A172 (cell line): ENCODE measurements around the gene PPP2CA. TPM values are rescaled to one million over a fixed set of nuclear protein-coding genes. Genes with fewer than 3 reads are reported as not detected.
A peak's percentile ranks its signal among the peaks of the same experiment; 100 is the strongest.
"Not testable (repeated sequence)": the region's sequence is repeated elsewhere in the genome, so short reads cannot be mapped to it uniquely, and the experiment has no call there.

Experiments used
- DNase-seq: peaks from one replicate; pipeline ENCODE4 v3.0.0-alpha.2; 2015; ENCODE audit warnings: low spot score
- total RNA-seq: library from RNA; depleted of rRNA; stranded (reverse); fragments of >200 nt; shearing (Covaris generic); gene quantifications from 2 replicates; pipeline ENCODE4 v1.2.3, GENCODE V29; 2014; rRNA removed

The PPP2CA gene
- 306 and 365 TPM in 2 replicates for total RNA-seq

DNA sequence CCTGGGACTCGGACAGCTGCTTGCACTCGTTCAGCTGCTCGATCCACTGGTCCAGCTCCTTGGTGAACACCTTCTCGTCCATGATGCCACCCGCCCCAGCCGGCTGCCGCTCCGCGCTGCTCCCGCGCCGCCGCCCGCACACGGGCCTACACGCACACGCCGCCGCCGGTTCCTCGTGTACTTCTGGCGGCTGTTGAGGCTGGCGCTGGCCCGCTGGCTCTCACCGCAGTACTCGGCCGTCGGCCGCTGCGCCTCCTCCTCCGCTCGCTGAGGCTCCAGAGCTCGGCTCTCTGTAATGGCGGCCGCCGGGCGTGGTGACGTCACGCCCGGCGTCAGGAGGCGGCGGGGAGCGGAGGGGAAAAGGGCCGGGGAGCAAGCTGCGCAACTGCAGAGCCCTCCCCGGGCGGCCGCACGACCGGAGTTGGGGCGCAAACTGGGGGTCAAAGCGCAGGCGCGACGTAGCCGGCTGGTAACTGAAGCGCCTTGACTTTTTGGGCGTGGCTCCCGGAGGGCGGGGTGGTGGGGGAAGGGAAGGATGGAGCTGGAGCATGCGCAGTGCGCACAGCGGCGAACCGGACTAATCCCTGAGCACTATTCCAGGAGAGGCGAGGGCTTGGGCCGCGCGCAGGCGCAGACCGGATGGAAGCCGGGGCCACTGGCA lies at the start of gene PPP2CA:
Gene PPP2CA (minus strand): TSS at position 294 of the 661 bp plus-strand sequence. CDS start 212 bp downstream, at position 82.
- DNase-seq = peak; percentile 98

DNA sequence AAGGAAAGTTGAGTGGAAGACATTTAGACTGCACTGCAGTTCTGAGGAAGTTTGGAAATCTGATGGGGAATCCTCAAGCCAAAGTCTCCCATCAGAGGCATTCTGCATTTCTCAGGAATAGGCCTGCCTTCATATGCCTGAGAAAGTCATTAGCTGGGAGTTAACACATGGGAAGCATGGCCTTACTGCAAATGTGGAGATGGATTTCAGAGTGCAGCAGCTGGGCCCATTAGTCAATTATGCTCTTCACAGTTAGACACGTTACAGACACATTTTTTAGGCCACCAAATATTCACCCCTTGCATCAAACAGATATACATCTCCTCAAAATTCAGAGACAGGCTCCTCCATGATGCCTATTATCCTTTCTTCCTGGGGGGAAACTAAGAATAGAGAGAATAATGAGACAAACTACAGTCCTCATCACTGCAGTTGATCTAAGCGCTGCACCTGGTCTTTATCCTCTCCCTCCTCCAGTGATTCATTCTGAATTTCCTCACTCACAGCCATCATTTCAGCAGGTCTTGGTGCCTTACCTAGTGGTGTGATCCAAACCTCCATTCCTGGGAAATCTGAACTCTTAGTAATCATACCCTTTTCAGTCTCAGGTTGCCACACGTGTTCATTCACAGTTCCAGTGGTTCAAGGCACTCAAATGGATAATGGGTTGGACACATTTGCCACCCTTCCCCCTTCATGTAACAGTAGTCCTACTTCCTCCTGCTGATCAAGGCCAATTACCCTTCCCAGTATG lies 47.9 kb upstream of the PPP2CA start:
- no peak for DNase-seq

DNA sequence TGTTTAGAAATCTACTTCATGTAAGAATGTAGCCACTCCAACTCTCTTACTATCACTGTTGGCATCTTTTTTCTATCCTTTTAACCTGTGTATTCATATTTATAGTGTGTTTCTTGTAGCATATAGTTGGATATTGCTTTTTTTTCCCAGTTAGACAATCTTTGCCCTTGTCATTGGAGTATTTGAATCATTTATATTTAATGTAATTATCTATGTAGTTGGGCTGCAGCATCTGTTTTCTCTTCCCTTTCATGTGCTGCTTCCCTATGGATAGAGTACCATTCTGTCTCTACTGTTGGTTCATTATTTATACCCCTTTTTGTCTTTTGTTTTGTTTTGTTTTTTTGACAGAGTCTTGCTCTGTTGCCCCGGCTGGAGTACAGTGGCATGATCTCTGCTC lies 45.2 kb upstream of the PPP2CA start:
- no peak for DNase-seq

DNA sequence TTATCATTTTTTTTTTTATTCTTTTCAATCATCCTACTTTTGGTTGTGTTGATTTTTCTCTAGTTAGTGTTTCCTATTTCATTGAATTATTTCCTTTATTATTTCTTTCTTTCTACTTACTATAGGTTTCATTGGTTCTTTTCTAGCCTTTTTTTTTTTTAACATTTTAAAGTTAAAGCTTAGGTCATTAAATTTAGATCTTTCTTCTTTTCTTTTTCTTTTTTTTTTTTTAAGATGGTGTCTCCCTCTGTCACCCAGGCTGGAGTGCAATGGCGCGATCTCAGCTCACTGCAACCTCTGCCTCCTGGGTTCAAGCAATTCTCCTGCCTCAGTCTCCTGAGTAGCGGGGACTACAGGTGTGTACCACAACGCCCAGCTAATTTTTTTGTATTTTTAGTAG lies 43.0 kb upstream of the PPP2CA start:
- no peak for DNase-seq

DNA sequence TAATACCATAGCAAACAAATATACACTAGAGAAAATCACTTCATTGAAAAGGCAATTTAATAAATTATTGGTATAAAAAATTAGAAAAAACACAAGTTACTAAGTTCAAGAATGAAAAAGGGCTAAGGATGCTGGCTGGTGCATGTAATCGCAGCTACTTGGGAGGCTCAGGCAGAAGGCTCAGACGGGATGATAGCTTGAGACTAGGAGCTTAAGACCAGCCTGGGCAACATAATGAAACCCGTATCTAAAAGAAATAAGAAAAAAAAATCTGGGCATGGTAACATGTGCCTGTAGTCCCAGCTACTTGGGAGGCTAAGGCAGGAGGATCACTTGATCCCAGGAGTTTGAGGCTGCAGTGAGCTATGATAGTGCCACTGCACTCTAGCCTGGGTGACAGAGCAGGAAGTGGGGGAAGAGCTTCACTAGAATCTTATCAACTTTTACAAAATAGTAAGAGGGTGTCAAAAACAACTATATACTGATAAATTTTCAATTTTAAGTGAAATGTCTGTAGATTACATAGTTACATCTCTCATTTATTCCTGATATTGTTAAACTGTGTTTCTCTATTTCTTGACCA lies 42.2 kb upstream of the PPP2CA start:
- DNase-seq = no peak

DNA sequence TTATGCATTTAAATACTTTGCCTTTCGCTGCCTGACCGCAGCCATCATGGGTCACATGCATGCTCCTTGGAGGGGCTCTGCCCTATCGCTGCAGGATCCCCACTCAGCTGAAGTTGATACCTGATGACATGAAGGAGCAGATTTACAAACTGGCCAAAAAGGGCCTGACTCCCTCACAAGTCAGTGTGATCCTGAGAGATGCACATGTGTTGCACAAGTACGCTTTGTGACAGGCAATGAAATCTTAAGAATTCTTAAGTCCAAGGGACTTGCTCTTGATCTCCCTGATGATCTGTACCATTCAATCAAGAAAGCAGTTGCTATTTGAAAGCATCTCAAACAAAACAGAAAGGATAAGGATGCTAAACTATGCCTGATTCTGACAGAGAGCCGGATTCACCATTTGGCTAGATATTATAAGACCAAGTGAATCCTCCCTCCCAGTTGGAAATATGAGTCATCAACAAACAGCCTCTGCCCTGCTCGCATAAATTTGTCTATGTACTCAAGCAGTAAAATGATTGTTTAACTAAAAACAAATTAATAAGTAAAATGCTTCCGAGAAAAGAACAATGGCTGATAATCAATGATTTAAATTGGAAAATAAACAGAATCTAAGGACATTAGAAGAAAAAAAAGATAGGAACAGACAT lies 41.6 kb upstream of the PPP2CA start:
- DNase-seq = peak; percentile 51

DNA sequence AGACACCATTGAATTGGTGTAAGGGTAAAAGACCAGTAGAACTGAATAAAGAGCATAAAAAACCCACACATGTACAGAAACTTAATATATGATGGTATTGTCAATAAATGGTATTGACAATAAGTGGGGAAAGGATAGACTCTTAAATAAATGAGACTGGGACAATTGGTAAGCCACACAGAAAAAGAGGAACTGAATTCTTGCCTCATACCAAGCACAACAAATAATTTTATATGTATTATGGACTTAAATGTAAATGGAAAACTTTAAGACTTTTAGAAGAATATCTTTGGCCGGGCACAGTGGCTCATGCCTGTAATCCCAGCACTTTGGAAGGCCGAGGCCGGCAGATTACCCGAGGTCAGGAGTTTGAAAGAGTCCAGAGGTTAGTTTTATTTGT lies 37.9 kb upstream of the PPP2CA start:
- no peak for DNase-seq

DNA sequence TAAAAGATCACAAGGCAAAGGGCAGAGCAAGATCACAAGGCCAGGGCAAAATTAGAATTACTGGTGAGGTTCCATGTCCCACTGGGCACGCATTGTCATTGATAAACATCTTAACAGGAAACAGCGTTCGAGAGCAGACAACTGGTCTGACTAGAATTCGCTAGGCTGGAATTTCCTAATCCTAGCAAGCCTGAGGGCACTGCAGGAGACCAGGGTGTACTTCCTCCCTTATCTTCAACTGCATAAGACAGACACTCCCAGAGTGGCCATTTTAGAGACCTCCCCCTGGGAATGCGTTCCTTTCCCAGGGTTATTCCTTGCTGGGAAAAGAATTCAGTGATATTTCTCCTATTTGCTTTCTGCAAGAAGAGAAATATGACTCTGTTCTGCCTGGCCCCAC lies 36.8 kb upstream of the PPP2CA start:
- not testable (repeated sequence) for DNase-seq

DNA sequence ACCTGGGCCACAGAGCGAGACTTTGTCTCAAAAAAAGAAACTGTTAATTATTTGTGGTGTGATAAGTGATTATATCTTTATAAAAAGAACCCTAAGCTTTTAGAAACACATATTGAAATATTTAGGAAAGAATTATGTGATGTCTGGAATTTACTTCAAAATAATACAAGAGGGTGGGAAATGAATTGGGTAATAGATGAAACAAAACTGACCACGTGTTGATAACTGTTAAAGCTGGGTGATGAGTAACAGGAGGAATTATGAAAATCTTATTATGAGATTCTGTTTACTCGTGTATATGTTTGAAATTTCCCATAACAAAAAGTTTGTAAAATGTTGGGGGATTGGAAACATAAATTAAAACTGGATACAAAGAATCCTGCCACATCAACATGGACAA lies 33.0 kb upstream of the PPP2CA start:
- DNase-seq = no peak

DNA sequence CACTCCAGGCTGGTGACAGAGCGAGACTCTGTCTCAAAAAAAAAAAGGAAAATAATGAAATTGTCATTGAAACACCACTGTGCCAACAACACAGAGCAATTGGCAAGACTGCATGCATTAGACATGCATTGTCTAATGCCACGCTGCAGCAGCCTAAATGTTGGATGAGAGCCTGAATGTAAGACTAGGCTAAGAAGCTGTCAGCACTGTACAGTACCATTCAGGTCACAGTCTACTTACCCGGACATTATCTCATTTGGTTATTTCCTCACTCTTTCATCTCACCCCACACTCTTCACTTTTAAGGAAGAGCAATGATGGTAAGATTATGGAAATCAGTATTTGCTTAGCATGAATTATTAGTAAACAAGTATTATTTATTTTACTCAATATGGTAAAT lies 31.3 kb upstream of the PPP2CA start:
- no peak for DNase-seq

DNA sequence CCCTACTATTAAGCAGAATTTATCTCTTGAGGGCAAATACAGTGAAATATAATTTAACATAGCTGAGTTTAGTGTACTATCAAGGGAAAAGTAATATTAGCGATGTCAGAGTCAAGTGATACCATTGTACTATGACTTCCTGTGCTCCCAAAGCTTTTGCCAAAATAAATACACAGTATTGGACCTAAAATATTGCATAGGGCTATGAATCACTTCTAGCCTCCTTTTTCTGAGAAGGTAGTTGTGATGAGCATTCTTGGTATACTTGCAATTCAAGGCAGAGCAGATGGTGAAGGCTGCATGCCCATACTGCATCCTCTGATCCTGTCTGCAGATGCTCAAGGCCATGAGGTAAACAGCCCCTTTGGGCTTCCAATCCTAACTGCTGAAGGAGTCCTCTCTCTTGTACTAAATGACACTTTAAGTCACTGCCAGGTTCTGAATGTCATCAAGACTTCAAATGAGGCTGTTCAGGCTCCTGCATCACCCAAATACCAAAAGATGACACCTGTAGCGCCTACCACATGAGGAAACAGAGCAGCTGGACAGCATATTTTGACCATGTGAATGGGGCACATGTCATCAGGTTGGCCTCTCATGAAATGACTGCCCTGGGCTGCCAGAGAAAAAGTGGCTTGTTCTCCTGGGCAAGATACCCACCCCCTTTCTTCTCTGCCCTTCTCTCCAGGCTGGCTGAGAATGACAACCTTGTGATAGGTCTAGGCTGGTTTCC lies 29.7 kb upstream of the PPP2CA start:
- DNase-seq = peak; percentile 60

DNA sequence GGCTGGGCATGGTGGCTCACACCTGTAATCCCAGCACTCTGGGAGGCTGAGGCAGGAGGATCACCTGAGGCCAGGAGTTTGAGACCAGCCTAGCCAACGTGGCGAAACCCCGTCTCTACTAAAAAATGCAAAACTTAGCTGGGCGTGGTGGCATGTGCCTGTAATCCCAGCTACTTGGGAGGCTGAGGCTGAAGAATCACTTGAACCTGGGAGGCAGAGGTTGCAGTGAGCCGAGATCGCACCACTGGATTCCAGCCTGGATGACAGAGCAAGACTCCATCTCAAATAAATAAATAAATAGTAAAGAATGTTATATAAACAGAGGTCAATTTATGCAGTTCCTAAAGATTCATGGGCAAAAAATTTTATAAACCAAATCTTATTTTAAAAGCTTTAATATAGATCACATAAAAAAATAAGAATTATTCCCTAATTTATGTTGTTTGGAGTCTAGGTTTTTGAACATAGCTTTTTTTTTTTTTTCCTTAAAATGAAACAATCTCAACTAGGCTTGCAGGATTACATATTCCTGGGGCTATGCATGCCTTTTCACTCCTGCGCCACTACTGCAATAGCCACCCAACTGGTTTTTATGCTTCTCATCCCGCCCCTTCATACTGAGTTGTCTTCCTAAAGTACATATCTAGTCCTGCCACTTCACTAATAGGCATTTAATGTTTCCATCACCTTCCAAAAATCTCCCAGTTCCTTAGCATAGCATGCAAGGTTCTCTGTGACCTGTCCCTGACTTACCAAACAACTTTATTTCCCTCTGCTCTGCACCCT lies 27.7 kb upstream of the PPP2CA start:
- not testable (repeated sequence) for DNase-seq

DNA sequence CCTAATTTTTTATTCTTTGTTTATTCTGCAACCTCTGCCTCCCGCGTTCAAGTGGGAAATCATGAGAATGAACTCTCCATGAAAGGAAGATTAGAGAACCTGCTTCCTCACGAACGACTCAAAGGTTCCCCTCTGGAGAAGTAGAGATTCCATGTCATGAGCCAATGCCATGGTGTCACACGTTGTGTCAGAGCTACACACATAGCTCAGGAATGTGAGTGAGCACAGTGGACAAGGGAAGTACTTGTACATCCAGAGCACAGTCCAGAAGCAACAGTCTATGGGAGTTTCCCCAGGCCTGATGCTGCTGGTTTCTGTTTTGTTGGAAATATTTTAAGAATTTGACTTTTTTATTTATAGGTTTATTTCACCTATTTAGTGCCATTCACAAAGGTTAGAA lies 26.8 kb upstream of the PPP2CA start:
- peak; percentile 82 for DNase-seq

DNA sequence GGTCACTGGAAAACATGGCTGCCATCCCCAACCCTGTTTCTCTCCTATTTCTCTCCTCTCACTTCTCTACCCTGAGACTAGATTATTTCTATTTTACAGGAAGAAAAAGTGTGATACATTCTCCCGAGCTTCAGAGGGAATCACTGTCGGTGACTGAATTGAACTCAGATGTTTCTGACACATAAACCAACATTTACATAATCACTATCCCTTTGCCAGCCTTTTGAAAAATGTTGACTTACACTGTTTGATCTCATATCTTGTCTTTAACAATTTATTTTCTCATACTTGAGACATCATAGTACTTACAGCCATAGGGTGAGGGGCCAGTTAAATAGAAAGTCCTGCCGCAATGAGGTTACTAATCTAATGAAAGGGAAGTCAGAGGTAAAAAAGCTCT lies 25.1 kb upstream of the PPP2CA start:
- DNase-seq = no peak

DNA sequence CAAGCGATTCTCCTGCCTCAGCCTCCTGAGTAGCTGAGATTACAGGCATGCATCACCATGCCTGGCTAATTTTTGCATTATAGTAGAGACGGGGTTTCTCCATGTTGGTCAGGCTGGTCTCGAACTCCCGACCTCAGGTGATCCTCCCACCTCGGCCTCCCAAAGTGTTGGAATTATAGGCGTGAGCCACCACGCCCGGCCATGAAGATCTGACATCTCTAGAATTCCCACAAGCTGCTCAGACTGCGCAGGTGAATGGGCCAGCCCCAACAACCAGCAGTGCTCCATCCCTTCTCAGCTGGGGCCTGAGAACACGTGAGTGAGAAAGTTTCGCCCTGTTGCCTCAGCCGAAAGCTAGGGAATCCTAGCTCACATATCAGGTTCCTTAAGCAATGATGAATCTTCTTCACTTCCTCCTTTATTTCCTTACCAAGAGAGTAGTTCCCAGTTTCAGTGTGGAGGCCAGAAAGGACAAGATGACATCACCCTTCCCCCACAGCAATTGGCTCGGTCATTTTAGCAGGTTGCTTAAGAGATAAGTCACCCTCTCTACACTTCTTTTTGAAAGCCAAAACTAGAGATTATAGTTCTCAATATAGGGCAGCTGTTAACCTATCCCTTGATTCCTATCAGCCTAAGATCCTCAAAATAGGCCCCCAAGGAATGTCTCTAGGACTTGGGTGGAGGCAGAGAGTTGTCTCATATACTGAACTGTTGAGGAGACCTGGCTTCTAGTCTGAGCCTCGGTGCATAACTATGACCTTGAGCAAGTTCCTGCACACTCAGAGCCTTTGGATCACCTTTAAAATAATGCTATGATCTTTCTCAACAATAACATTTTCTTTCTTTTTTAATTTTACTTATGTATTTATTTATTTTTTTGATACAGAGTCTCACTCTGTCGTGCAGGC lies 23.9 kb upstream of the PPP2CA start:
- no peak for DNase-seq

DNA sequence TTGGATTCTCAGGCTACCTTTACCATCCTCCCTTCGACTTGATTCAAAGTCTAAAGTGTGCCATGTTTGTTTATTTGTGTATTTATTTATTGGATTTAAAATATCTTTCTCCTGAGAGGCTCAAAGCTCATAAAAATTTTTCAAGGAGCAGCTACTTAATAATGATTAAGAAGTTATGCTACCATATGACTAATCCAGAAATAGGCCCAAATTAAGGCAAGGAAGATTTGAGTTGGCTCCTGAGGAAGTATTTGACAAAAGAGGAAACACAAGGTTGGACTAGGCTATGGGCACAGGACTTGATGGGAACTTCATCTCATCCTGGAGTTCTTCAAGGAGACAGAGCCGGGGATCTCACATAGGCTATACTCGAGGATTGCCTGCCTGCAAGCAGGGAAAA lies 22.4 kb upstream of the PPP2CA start:
- no peak for DNase-seq

DNA sequence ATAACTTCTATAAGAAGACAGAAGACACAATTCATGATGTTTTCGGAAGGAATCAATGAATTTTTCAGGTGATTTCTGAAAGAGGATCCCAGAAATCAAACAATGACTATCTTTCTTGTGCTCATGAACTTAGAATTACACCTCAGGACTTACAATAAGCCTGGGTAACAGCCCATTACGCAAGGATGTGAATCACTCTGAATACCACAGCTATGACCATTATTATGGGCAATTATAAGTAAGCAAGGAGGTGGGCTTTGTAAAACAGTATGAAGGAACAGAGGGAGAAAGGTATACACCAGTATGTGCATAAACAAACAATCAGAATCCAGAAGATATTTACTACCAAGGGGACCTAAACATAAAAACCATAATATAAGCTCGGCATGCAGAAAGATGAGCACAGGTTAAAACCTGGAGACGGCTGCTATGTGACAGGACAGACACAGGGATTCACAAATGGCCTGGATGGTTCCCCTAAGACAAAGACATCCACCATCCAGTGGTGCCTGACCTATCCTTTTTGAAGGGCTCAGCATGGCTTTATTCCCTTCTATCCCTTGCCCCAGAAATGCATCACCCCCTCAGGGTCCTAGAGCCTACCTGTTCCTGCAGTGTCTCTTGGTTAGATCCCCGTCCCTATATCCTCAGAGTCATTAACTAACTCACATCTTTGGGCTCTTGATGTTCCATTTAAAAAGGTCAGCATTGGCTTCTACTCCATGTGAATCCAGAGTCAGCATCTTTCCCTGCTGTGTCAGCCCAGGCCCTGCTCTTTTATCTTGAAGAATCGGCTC lies 21.8 kb upstream of the PPP2CA start:
- peak; percentile 83 for DNase-seq

DNA sequence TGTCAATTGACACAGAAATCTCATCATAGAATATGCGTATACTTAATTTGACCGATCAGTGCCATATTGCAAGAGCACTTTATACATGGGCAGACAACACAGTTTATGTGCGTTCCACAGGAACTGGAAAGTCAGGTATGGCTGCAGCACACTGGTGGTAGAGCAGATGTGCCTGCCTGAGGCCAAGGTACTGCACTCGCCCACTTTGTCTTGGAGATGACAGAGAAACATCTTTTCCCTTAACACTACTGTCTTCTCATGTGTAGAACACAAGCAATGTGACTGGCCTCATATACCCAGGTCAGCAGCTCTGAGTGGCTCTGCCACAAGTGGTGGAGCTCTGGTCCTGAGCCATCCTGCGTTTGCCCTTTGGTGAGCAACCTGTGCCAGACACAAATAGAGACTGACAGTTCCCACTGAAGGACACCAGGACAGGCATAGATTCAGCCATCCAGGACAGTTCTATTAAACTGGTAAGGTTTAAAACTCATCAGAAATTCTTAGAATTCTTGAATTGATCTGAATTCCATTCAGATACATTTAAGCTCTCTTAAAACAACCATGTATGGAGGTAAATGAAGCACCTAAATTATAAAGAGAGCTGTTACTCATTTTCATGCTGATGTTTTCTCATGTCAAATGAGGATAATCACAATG lies 21.0 kb upstream of the PPP2CA start:
- DNase-seq = no peak

DNA sequence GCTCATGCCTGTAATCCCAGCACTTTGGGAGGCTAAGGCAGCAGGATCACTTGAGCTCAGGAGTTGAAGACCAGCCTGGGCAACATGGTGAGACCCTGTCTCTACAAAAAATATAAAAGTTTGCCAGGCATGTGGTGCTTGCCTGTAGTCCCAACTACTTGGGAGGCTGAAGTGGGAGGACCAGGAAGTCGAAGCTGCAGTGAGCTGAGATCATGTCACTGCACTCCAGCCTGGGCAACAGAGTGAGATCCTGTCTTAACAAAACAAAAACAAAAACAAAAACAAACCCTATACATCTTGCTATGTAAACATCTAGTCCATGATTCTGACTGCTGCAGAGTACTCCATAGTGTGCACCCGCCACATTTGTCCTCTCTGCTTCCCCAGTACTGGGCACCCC lies 19.8 kb upstream of the PPP2CA start:
- DNase-seq = no peak
